Measurements from ENCODE around the gene KYNU.

KYNU gene

GRCh38 chr2:142997231-142997630 lies 119.8 kb downstream of the KYNU start:
- CTCF ChIA-PET: no interaction called here
- H3K9me3 ChIP-seq (ENCODE audit: control insufficient read depth, insufficient read depth, low read depth, low read length): no peaks in the 10 kb centered on the region
- H3K4me1 ChIP-seq (ENCODE audit: control insufficient read depth, insufficient read depth, low read length): peaks cover 11% of the 10 kb centered on the region
- POLR2A ChIA-PET: no interaction called here
- TF ChIP-seq SCRT2 (tag by site-specific recombination; IDR thresholded peaks at IDR 0.05): no peak
- no peak for TF ChIP-seq ZNF488 (tag by site-specific recombination; IDR thresholded peaks at IDR 0.05)
- TF ChIP-seq ZNF747 (tag by site-specific recombination; IDR thresholded peaks at IDR 0.05): no peak
- TF ChIP-seq ZBTB11 (tag by site-specific recombination; conservative IDR thresholded peaks at IDR 0.05; ENCODE audit: low read depth): no peak
- TF ChIP-seq ZNF48 (tag by site-specific recombination; IDR thresholded peaks at IDR 0.05): no peak
- no peaks in the 10 kb centered on the region for H3K36me3 ChIP-seq (ENCODE audit: control insufficient read depth in 2 of 2, insufficient read depth in 1 of 2, low read length in 2 of 2)
- no peak overlapping the region for H3K27ac ChIP-seq (ENCODE audit: extremely low read depth, low read depth, low read length)
- H3K4me3 ChIP-seq (ENCODE audit: low read depth, low read length): no peak overlapping the region

- H3K36me3 ChIP-seq (ENCODE audit: control insufficient read depth in 2 of 2, insufficient read depth in 1 of 2, low read length in 2 of 2): no peaks in the 10 kb centered on the region
- CTCF ChIA-PET: no interaction called here
- H3K9me3 ChIP-seq (ENCODE audit: control insufficient read depth, insufficient read depth, low read depth, low read length): no peaks in the 10 kb centered on the region
- H3K27ac ChIP-seq (ENCODE audit: extremely low read depth, low read depth, low read length): no peak overlapping the region
- TF ChIP-seq ZNF792 (tag by site-specific recombination; IDR thresholded peaks at IDR 0.05) (no peak), ZNF664 (tag by site-specific recombination; IDR thresholded peaks at IDR 0.05) (no peak), ZFP3 (tag by site-specific recombination; IDR thresholded peaks at IDR 0.05; ENCODE audit: low read depth) (no peak), ZNF670 (tag by site-specific recombination; IDR thresholded peaks at IDR 0.05; ENCODE audit: low read depth) (no peak), TRIM28 (IDR thresholded peaks at IDR 0.05; ENCODE audit: borderline replicate concordance, low read length) (peak; percentile 13; the same call in 1 of the 2 replicates)
- no peak overlapping the region for H3K4me3 ChIP-seq (ENCODE audit: low read depth, low read length)
- POLR2A ChIA-PET: no interaction called here
- no peaks in the 10 kb centered on the region for H3K4me1 ChIP-seq (ENCODE audit: control insufficient read depth, insufficient read depth, low read length)
Measured at GRCh38 chr2:143000599-143000998, 123.1 kb downstream of the KYNU start.

- Histone ChIP-seq H3K9me3 (ENCODE audit: control insufficient read depth, insufficient read depth, low read depth, low read length) (no peaks in the 10 kb centered on the region), H3K4me1 (ENCODE audit: control insufficient read depth, insufficient read depth, low read length) (no peaks in the 10 kb centered on the region), H3K27ac (ENCODE audit: extremely low read depth, low read depth, low read length) (no peak overlapping the region), H3K36me3 (ENCODE audit: control insufficient read depth in 2 of 2, insufficient read depth in 1 of 2, low read length in 2 of 2) (no peaks in the 10 kb centered on the region), H3K4me3 (ENCODE audit: low read depth, low read length) (no peak overlapping the region)
- ChIA-PET POLR2A (no interaction called here), CTCF (interaction anchor here (0.6 to 1.1 kb wide), 3 partner anchors 12 to 1154 kb away, joined by 3 to 4 read pairs (median 3); no protein-coding TSS in a partner anchor)
- TF ChIP-seq ZNF473 (tag by site-specific recombination; IDR thresholded peaks at IDR 0.05): no peak
- no peak for TF ChIP-seq BCL6B (tag by site-specific recombination; IDR thresholded peaks at IDR 0.05)
- no peak for TF ChIP-seq GLIS1 (tag by site-specific recombination; IDR thresholded peaks at IDR 0.05)
- TF ChIP-seq ZSCAN5A (tag by site-specific recombination; IDR thresholded peaks at IDR 0.05): no peak
- no peak for TF ChIP-seq ZBTB1 (tag by site-specific recombination; IDR thresholded peaks at IDR 0.05)
- TF ChIP-seq ZSCAN4 (tag by site-specific recombination; IDR thresholded peaks at IDR 0.05): no peak
- no peak for TF ChIP-seq AEBP2 (tag by site-specific recombination; IDR thresholded peaks at IDR 0.05; ENCODE audit: borderline replicate concordance)
- TF ChIP-seq ZNF214 (tag by site-specific recombination; IDR thresholded peaks at IDR 0.05; ENCODE audit: borderline replicate concordance): no peak
- TF ChIP-seq ZNF24 (tag by site-specific recombination; IDR thresholded peaks at IDR 0.05): no peak
Measured at GRCh38 chr2:143001501-143001900, 124.0 kb downstream of the KYNU start.

Measured in HEK293 (cell line).